HS-5 (cell line): ENCODE results near the gene AKIP1.

ENCODE experiments used
- DNase-seq: peaks from one replicate; pipeline ENCODE4 v3.0.0-alpha.2; 2012; ENCODE audit warnings: low read depth

The AKIP1 gene

GRCh38 chr11:8961401-8961800, 50.4 kb downstream of the AKIP1 start:
- no peak for DNase-seq

- no peak for DNase-seq
Measured at GRCh38 chr11:8962841-8963240, 51.9 kb downstream of the AKIP1 start.

- peak; percentile 33 for DNase-seq
Measured at GRCh38 chr11:8963569-8964323, 52.8 kb downstream of the AKIP1 start.

GRCh38 chr11:8964324-8965320, 53.6 kb downstream of the AKIP1 start, which contains the start of gene TMEM9B:
TSS of gene TMEM9B (minus strand) at chr11:8964442. CDS start at chr11:8964313, 129 bp downstream.
- peak; percentile 69 for DNase-seq

- DNase-seq, result no peak
Measured at GRCh38 chr11:8967184-8967583, 56.2 kb downstream of the AKIP1 start.
